ENCODE results near the gene GAB2.
"Not testable (repeated sequence)": the region's sequence is repeated elsewhere in the genome, so short reads cannot be mapped to it uniquely, and the experiment has no call there.

Gene GAB2

GRCh38 chr11:78417175-78417887 is at the start of gene GAB2:
Gene GAB2, minus strand, starts transcription at chr11:78417820. Its CDS starts 100 bp downstream, at chr11:78417720.
- no peak for DNase-seq

- no peak for DNase-seq
Measured at GRCh38 chr11:78467370-78467769, 49.8 kb upstream of the GAB2 start.

- DNase-seq = no peak
Measured at GRCh38 chr11:78465169-78465942, 47.7 kb upstream of the GAB2 start.

GRCh38 chr11:78464787-78465168 is 47.2 kb upstream of the GAB2 start:
- not testable (repeated sequence) for DNase-seq

- no peak for DNase-seq
Measured at GRCh38 chr11:78460471-78460870, 42.9 kb upstream of the GAB2 start.

- no peak for DNase-seq
Measured at GRCh38 chr11:78459738-78460137, 42.1 kb upstream of the GAB2 start.

- DNase-seq = no peak
Measured at GRCh38 chr11:78457448-78457847, 39.8 kb upstream of the GAB2 start.

- DNase-seq = no peak
Measured at GRCh38 chr11:78453140-78453935, 35.7 kb upstream of the GAB2 start.

GRCh38 chr11:78451371-78452150 is 33.9 kb upstream of the GAB2 start:
- no peak for DNase-seq

- DNase-seq = no peak
Measured at GRCh38 chr11:78450866-78451265, 33.2 kb upstream of the GAB2 start.

GRCh38 chr11:78449866-78450265 is 32.2 kb upstream of the GAB2 start:
- no peak for DNase-seq

- no peak for DNase-seq
Measured at GRCh38 chr11:78446210-78446609, 28.6 kb upstream of the GAB2 start.

GRCh38 chr11:78444726-78445125 is 27.1 kb upstream of the GAB2 start:
- DNase-seq = no peak

GRCh38 chr11:78441956-78442355 is 24.3 kb upstream of the GAB2 start:
- no peak for DNase-seq

GRCh38 chr11:78438298-78438975 is 20.8 kb upstream of the GAB2 start:
- DNase-seq = no peak

GRCh38 chr11:78432956-78433355 is 15.3 kb upstream of the GAB2 start:
- DNase-seq = no peak

GRCh38 chr11:78432058-78432515 is 14.5 kb upstream of the GAB2 start:
- no peak for DNase-seq

GRCh38 chr11:78429660-78430059 is 12.0 kb upstream of the GAB2 start:
- DNase-seq = no peak

- no peak for DNase-seq
Measured at GRCh38 chr11:78429209-78429608, 11.6 kb upstream of the GAB2 start.

- no peak for DNase-seq
Measured at GRCh38 chr11:78428773-78429172, 11.2 kb upstream of the GAB2 start.

- no peak for DNase-seq
Measured at GRCh38 chr11:78428266-78428636, 10.6 kb upstream of the GAB2 start.

- DNase-seq = no peak
Measured at GRCh38 chr11:78427615-78428265, 10.1 kb upstream of the GAB2 start.
